Chondrocyte (in vitro differentiated cells): Measurements from ENCODE around the gene ZNF536. TPM values are rescaled to one million over a fixed set of nuclear protein-coding genes. Genes with fewer than 3 reads are reported as not detected.

ENCODE experiments used
- DNase-seq: peaks from one replicate; pipeline ENCODE4 v3.0.0; 2021; ENCODE audit warnings: mixed read lengths, low spot score
- H3K27ac Mint-ChIP-seq: one replicate; pipeline ENCODE4 v1.8.0; 2021; ENCODE audit warnings: mild to moderate bottlenecking, moderate library complexity, mixed read lengths; ENCODE audit not compliant: unreplicated experiment
- H3K27me3 Mint-ChIP-seq: 2 replicates; pipeline ENCODE4 v1.8.0; 2021; ENCODE audit warnings: low read depth, mixed read lengths
- H3K36me3 Mint-ChIP-seq: 2 replicates; pipeline ENCODE4 v1.8.0; 2021; ENCODE audit warnings: low read depth, mixed read lengths
- H3K4me1 Mint-ChIP-seq: 2 replicates; pipeline ENCODE4 v1.8.0; 2021; ENCODE audit warnings: low read depth, mild to moderate bottlenecking, mixed read lengths
- H3K4me3 Mint-ChIP-seq: one replicate; pipeline ENCODE4 v1.8.0; 2021; ENCODE audit warnings: mild to moderate bottlenecking, moderate library complexity, mixed read lengths; ENCODE audit not compliant: unreplicated experiment
- H3K9me3 Mint-ChIP-seq: 2 replicates; pipeline ENCODE4 v1.8.0; 2021; ENCODE audit warnings: low read depth, mixed read lengths
- total RNA-seq: library from RNA; stranded (reverse); gene quantifications from 3 replicates; pipeline ENCODE4 v1.2.1, GENCODE V29; 2021
- TF ChIP-seq, protein P1 (sequence below): fragments of 200-600 bp; sonication (generic); IDR thresholded peaks from 2 replicates; pipeline ENCODE4 v1.5.0; 2021; ENCODE audit warnings: antibody characterized with exemption, mild to moderate bottlenecking, moderate library complexity

ZNF536 gene
- total RNA-seq, 1 donor from 2014 or later: not detected

DNA sequence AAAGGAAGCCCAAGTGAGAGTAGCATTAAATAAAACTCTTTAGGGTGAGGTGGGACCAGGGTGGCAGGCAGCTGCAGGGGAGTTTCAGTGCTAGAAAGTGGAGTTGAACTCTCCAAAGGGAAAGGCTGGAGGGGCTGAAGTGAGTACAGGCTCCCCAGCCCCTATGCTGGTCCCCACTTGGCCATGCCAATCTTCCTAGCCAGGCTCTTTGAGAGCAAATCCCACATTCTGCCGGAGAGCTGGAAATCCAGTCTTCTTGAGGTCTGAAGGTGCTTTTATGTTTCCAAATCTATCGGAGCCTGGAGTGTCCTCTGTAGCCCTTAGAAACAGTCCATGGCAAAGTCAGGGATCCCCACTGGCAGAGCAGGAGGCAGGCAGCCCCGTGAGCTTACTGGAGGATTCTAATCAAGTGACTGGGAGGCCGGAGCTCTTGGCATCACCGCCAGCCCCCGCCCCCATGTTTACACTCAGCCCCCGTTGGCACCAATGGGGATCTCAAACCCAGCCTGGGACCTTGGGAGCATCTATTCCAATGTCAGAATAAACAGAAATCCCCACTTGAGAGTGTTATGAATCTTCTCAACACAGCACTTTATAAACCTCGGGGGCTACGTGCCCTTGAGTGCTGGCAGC, 18.3 kb downstream of the ZNF536 start:
- no peaks in the 10 kb centered on the region for H3K36me3 Mint-ChIP-seq
- no peaks in the 10 kb centered on the region for H3K4me1 Mint-ChIP-seq

DNA sequence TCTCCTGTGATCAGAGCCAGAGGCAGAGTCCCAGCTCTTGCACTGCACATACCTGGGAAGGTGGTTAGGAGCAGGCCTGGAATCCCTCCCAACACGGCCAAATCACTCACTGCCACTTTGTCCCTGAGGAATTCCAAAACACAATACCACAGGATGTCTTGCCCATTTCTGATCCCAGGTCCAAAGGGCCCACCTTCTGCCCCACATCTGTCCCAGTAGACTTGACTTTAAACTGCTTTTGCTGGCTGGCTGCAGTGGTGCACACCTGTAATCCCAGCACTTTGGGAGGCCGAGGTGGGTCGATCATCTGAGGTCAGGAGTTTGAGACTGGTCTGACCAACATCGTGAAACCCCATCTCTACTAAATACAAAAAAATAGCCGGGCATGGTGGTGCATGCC, 18.9 kb downstream of the ZNF536 start:
- TF ChIP-seq, protein P1, sequence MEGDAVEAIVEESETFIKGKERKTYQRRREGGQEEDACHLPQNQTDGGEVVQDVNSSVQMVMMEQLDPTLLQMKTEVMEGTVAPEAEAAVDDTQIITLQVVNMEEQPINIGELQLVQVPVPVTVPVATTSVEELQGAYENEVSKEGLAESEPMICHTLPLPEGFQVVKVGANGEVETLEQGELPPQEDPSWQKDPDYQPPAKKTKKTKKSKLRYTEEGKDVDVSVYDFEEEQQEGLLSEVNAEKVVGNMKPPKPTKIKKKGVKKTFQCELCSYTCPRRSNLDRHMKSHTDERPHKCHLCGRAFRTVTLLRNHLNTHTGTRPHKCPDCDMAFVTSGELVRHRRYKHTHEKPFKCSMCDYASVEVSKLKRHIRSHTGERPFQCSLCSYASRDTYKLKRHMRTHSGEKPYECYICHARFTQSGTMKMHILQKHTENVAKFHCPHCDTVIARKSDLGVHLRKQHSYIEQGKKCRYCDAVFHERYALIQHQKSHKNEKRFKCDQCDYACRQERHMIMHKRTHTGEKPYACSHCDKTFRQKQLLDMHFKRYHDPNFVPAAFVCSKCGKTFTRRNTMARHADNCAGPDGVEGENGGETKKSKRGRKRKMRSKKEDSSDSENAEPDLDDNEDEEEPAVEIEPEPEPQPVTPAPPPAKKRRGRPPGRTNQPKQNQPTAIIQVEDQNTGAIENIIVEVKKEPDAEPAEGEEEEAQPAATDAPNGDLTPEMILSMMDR: no peak
- Mint-ChIP-seq H3K27me3 (no peaks in the 10 kb centered on the region), H3K9me3 (peaks cover 8% of the 10 kb centered on the region), H3K4me1 (no peaks in the 10 kb centered on the region), H3K36me3 (no peaks in the 10 kb centered on the region), H3K4me3 (no peak overlapping the region), H3K27ac (no peak overlapping the region)
- DNase-seq: no peak

More for the DNA sequence above, 18.3 kb downstream of the ZNF536 start:
- Mint-ChIP-seq H3K27me3 (no peaks in the 10 kb centered on the region), H3K9me3 (peaks cover 8% of the 10 kb centered on the region), H3K27ac (no peak overlapping the region), H3K4me3 (no peak overlapping the region)
- DNase-seq: no peak
- TF ChIP-seq, protein P1: no peak

DNA sequence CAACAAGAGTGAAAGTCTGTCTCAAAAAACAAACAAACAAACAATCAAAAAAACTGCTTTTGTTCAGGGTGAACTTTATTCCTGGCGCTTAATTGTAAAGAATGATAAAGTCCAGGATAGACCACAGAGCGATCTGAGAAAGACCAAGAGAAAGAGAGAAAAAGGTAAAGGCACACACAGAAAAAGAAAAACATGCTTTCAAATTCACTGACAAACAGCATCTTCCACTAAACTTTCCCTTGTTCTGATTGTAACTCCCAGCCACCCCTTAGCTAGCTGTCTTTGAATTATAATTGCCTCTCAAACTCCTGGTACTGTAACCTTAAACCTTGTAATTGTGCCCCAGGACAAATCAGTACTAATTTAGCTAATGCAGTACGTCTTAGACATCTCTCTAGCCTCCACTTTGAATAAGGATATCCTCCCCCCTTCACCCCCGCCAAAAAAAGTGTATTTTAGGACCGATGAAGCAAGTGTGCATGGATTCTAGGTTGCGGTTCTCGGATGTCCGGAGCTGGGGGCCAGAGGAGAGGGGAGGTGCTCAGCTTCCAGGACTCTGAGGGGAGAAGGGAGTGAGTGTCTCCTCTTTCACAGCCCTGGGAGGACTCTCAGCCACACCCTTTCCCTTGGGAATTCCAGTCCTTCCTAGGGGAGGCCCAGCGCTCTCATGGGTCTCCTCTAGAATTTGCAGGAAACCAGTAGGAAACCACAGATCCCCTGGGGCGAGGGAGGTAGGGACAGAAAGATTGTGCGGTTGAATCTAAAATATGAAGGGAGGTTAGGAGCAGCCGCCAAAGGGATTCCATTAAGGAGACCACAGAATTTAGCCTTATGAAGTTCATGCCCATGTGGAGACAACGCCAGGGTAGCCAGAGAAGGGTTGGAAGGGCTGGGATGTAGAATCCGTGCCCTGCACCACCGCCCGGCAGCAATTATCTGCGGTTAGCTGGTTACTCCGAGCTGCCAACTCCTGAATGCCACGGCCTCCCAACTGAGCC, 19.7 kb downstream of the ZNF536 start:
- no peaks in the 10 kb centered on the region for H3K27me3 Mint-ChIP-seq
- DNase-seq: no peak
- H3K9me3 Mint-ChIP-seq: peaks cover 8% of the 10 kb centered on the region
- no peaks in the 10 kb centered on the region for H3K4me1 Mint-ChIP-seq
- no peak overlapping the region for H3K27ac Mint-ChIP-seq
- no peaks in the 10 kb centered on the region for H3K36me3 Mint-ChIP-seq
- TF ChIP-seq, protein P1: no peak
- no peak overlapping the region for H3K4me3 Mint-ChIP-seq

DNA sequence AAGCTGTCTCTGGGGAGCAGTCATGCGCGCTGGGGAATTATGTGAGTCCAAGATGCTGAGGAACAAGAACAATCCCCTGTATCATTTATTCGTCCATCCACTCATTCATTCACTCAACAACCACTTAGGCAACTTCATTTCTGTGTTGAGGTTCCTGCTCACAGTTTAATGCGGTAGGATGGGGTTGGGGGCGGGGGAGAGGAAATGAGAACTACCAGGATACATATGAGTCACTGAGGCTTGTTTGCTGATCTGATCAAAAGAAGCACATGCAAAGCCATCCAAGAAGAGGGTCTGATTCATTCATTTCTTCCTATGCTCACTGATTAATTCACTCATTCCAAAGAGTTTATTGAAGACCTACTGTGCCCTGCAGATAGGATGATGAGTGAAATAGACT, 20.9 kb downstream of the ZNF536 start:
- peaks cover 6% of the 10 kb centered on the region for H3K9me3 Mint-ChIP-seq
- no peak for DNase-seq
- no peaks in the 10 kb centered on the region for H3K36me3 Mint-ChIP-seq
- H3K27ac Mint-ChIP-seq: no peak overlapping the region
- no peak overlapping the region for H3K4me3 Mint-ChIP-seq
- H3K27me3 Mint-ChIP-seq: no peaks in the 10 kb centered on the region
- no peaks in the 10 kb centered on the region for H3K4me1 Mint-ChIP-seq
- TF ChIP-seq, protein P1: no peak

DNA sequence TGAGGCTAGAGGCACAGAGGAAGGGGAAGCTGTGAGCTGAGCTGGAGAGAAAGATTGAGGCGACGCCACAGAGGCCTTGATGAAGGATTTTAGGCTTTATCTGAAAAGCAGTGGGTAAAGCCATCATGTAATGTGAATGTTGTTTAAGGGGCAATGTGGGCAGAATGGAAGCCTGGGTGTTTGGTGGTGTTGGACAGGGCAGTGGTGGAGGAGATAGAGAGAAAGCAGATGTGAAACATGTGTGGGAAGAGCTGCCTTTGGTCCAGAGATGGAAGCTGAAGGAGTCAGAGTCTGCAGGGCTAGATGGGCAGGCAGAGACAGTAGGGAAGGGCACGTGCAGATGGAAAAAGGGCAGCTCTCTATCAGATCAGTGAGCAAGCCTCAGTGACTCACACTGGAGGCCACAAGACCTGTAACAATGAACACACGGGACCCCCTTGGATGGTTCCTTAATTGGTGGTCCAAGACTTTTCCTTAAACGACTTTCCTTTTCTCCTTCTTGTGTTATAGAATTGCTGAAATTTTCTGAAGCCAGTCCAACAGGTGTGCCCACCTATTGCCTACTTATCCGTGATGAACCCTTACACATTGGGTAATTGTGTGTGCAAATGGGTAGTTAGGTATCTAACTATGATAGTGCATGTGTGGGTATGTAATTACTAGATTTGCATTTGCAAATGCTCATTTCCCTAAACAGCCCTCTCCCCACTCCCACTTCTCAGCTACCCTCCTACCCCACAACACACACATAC, 21.7 kb downstream of the ZNF536 start:
- Mint-ChIP-seq H3K9me3 (peaks cover 4% of the 10 kb centered on the region), H3K27ac (no peak overlapping the region), H3K4me1 (no peaks in the 10 kb centered on the region), H3K4me3 (no peak overlapping the region), H3K36me3 (no peaks in the 10 kb centered on the region), H3K27me3 (no peaks in the 10 kb centered on the region)
- no peak for DNase-seq
- TF ChIP-seq, protein P1: no peak
